B cell (primary cell): Measurements from ENCODE around the gene TECTB. TPM values are rescaled to one million over a fixed set of nuclear protein-coding genes. Genes with fewer than 3 reads are reported as not detected.

Source experiments
- ATAC-seq: fragments of 200-7000 bp; cut with Tn5 transposase; one replicate; pipeline ENCODE4 v1.10.0; 2021; ENCODE audit warnings: low read depth, mild to moderate bottlenecking, moderate number of reproducible peaks, moderate library complexity
- CTCF ChIA-PET: fragments of 350-600 bp; sonication (Branson Sonifier 250); formaldehyde crosslinking; loops from one replicate; lab custom pipeline; 2021; ENCODE audit warnings: antibody characterized with exemption, inconsistent platforms; lab: Charles Lee
- POLR2A ChIA-PET: fragments of 350-600 bp; sonication (Branson Sonifier 250); formaldehyde crosslinking; loops from one replicate; lab custom pipeline; 2021; ENCODE audit warnings: antibody characterized with exemption; lab: Charles Lee
- DNase-seq: peaks from one replicate; pipeline ENCODE4 v3.0.0; 2013
- H2AFZ ChIP-seq: 2 replicates; pipeline ENCODE4 v1.6.1; 2012; ENCODE audit warnings: mild to moderate bottlenecking, low read depth, low read length; ENCODE audit not compliant: insufficient read depth, poor library complexity, severe bottlenecking
- H3K27ac ChIP-seq, 2 donors: 1 replicate in 1 of 2; 2 replicates in 1 of 2; pipeline ENCODE4 v1.5.1; 2012 to 2013; ENCODE audit warnings: low read length in 2 of 2, mild to moderate bottlenecking in 2 of 2, moderate library complexity in 1 of 2
- H3K27me3 ChIP-seq, 4 experiments: fragments of 200-600 bp in 1 of 4; sonication (generic) in 1 of 4; replicated peaks in 1 of 4; 1 replicate in 2 of 4; 2 replicates in 2 of 4; pipeline versions ENCODE4 v1.6.1 to v1.7.0; 2013 to 2016; ENCODE audit warnings: low read length in 3 of 4, mild to moderate bottlenecking in 2 of 4, mixed read lengths in 1 of 4, moderate library complexity in 1 of 4; ENCODE audit not compliant: insufficient read depth in 4 of 4, control insufficient read depth in 3 of 4; ENCODE audit errors: control extremely low read depth in 1 of 4
- H3K36me3 ChIP-seq, 2 experiments: replicated peaks in 1 of 2; 1 replicate in 1 of 2; 2 replicates in 1 of 2; pipeline versions ENCODE4 v1.6.1 to v1.7.1; 2013; ENCODE audit warnings: low read length in 1 of 2; ENCODE audit not compliant: insufficient read depth in 2 of 2, control insufficient read depth in 1 of 2; ENCODE audit errors: control extremely low read depth in 1 of 2, extremely low read depth in 1 of 2
- H3K4me1 ChIP-seq, 2 donors: fragments of 200-600 bp in 1 of 2; sonication (generic) in 1 of 2; 1 replicate in 1 of 2; 2 replicates in 1 of 2; pipeline versions ENCODE4 v1.5.1 to v1.6.1; 2013 to 2017; ENCODE audit warnings: low read length in 2 of 2; ENCODE audit not compliant: control insufficient read depth in 2 of 2, insufficient read depth in 2 of 2
- H3K4me2 ChIP-seq: replicated peaks from 2 replicates; pipeline ENCODE3; 2012; ENCODE audit warnings: mild to moderate bottlenecking, low read depth, low read length; ENCODE audit not compliant: poor library complexity, severe bottlenecking
- H3K4me3 ChIP-seq, 5 experiments: fragments of 200-600 bp in 1 of 5; sonication (generic) in 1 of 5; 1 replicate in 3 of 5; 2 replicates in 2 of 5; pipeline versions ENCODE4 v1.5.1 to v1.7.0; 2011 to 2016; ENCODE audit warnings: low read length in 4 of 5, mild to moderate bottlenecking in 4 of 5, low read depth in 2 of 5, control low read depth in 1 of 5, moderate library complexity in 1 of 5; ENCODE audit not compliant: insufficient read depth in 1 of 5; ENCODE audit errors: control extremely low read depth in 1 of 5, extremely low read depth in 1 of 5
- H3K79me2 ChIP-seq: fragments of 200-600 bp; sonication (generic); one replicate; pipeline ENCODE4 v1.6.0; 2016; ENCODE audit warnings: low read length; ENCODE audit not compliant: control insufficient read depth, insufficient read depth
- H3K9ac ChIP-seq: fragments of 200-600 bp; sonication (generic); 2 replicates; pipeline ENCODE4 v1.6.1; 2017; ENCODE audit warnings: mild to moderate bottlenecking, low read length, moderate library complexity
- H3K9me3 ChIP-seq, 3 donors: one replicate each; pipeline versions ENCODE4 v1.6.1 to v1.7.1; 2013; ENCODE audit warnings: low read length in 2 of 3; ENCODE audit not compliant: control insufficient read depth in 2 of 3, insufficient read depth in 1 of 3; ENCODE audit errors: control extremely low read depth in 1 of 3
- H4K20me1 ChIP-seq: 2 replicates; pipeline ENCODE4 v1.6.0; 2012; ENCODE audit warnings: mild to moderate bottlenecking, low read length; ENCODE audit not compliant: insufficient read depth, control insufficient read depth, poor library complexity, severe bottlenecking
- H3K27ac Mint-ChIP-seq: one replicate; pipeline ENCODE4 v1.8.0; 2021; ENCODE audit warnings: mixed read lengths
- H3K27me3 Mint-ChIP-seq: one replicate; pipeline ENCODE4 v1.8.0; 2021; ENCODE audit warnings: mixed read lengths
- H3K4me1 Mint-ChIP-seq: one replicate; pipeline ENCODE4 v1.8.0; 2021; ENCODE audit warnings: mixed read lengths
- H3K4me3 Mint-ChIP-seq: one replicate; pipeline ENCODE4 v1.8.0; 2021; ENCODE audit warnings: mixed read lengths
- H3K9me3 Mint-ChIP-seq: one replicate; pipeline ENCODE4 v1.8.0; 2022; ENCODE audit warnings: mixed read lengths; ENCODE audit not compliant: insufficient read depth
- CTCF ChIP-seq: fragments of 200-600 bp; IDR thresholded peaks from one replicate; pipeline ENCODE4 v1.8.0; 2022; ENCODE audit warnings: antibody characterized with exemption, mild to moderate bottlenecking
- EZH2 ChIP-seq: IDR thresholded peaks from 2 replicates; pipeline ENCODE4 v1.6.1; 2012; ENCODE audit warnings: borderline replicate concordance, low read depth, mild to moderate bottlenecking, moderate library complexity, low read length; ENCODE audit not compliant: insufficient read depth, poor library complexity, severe bottlenecking
- WGBS: methylation state at CpG from one replicate; pipeline ENCODE4 v1.1.5; 2013; ENCODE audit warnings: missing lambda C conversion rate; ENCODE audit not compliant: insufficient coverage; 5-methylcytosine and 5-hydroxymethylcytosine counted together
- intact Hi-C: fragments of 100-400 bp; cut with micrococcal nuclease; formaldehyde crosslinking; loops from one replicate; pipeline ENCODE4 v1.10.0; 2022
- polyA plus RNA-seq: library from polyadenylated mRNA; depleted of rRNA; stranded (reverse); fragments of >200 nt; gene quantifications from 2 replicates; pipeline ENCODE4 v1.2.3, GENCODE V29; 2012
- total RNA-seq, 2 donors: library from RNA; stranded (reverse); fragments of 120-200 nt in 1 of 2; gene quantifications; 1 replicate in 1 of 2; 2 replicates in 1 of 2; pipeline versions ENCODE4 v1.2.3 to v1.2.4, GENCODE V29; 2013 to 2022

TECTB gene
- total and polyA plus RNA-seq, 2 donors (not counting 1 experiment from before 2014, with no cell fraction given) = not detected

DNA sequence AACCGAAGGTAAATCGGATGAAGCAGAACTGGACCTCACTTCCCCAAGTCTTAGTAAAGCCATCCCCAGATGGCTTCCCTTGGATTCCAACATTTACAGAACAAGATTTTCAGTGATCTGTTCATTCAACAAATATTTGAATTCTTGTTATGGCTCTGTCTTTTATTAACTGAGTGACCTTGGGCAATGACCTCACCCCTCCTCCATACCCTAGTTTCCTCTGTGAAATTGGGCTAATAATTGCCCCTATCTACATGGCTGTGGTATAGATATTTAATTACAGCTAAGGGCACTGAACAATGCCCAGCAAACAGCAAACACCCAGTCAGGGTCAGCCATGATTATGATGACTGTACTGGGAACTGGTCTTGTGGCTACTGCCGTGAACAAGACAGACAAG, 19.1 kb downstream of the TECTB start:
- CTCF ChIA-PET = no interaction called here
- ATAC-seq = no peak
- DNase-seq = no peak
- Histone ChIP-seq H2AFZ (no peak overlapping the region), H3K27ac (no peak overlapping the region), H3K4me2 (no peak overlapping the region), H4K20me1 (no peaks in the 10 kb centered on the region), H3K9ac (no peak overlapping the region), H3K36me3 (no peaks in the 10 kb centered on the region), H3K27me3 (peaks cover 0 to 4% (median 0%) of the 10 kb centered on the region in 4 experiments), H3K79me2 (no peaks in the 10 kb centered on the region), H3K9me3 (no peaks in the 10 kb centered on the region), H3K4me3 (no peak overlapping the region), H3K4me1 (no peaks in the 10 kb centered on the region)
- Mint-ChIP-seq H3K9me3 (no peaks in the 10 kb centered on the region), H3K27me3 (peaks cover 3% of the 10 kb centered on the region), H3K4me1 (no peaks in the 10 kb centered on the region), H3K4me3 (no peak overlapping the region), H3K27ac (no peak overlapping the region)
- intact Hi-C loops = no loop called here
- POLR2A ChIA-PET = no interaction called here
- TF ChIP-seq CTCF (no peak), EZH2 (no peak)
- WGBS = no CpG with 5 or more reads among the region's 3 CpGs

- Mint-ChIP-seq H3K9me3 (no peaks in the 10 kb centered on the region), H3K4me1 (no peaks in the 10 kb centered on the region), H3K4me3 (no peak overlapping the region), H3K27me3 (peaks cover 8% of the 10 kb centered on the region), H3K27ac (no peak overlapping the region)
- Histone ChIP-seq H3K27me3 (peaks cover 0 to 4% (median 0%) of the 10 kb centered on the region in 4 experiments), H3K36me3 (no peaks in the 10 kb centered on the region), H3K4me3 (no peak overlapping the region), H3K4me1 (no peaks in the 10 kb centered on the region), H2AFZ (no peak overlapping the region), H3K4me2 (no peak overlapping the region), H3K79me2 (no peaks in the 10 kb centered on the region), H3K9me3 (no peaks in the 10 kb centered on the region), H3K27ac (no peak overlapping the region), H3K9ac (no peak overlapping the region), H4K20me1 (no peaks in the 10 kb centered on the region)
- no CpG with 5 or more reads among the region's 2 CpGs for WGBS
- intact Hi-C loops = no loop called here
- CTCF ChIA-PET = interaction anchor here (0.6 to 1.1 kb wide), 3 partner anchors 27 to 1151 kb away, joined by 3 read pairs; no protein-coding TSS in a partner anchor
- TF ChIP-seq EZH2 (no peak), CTCF (no peak)
- ATAC-seq (no peak), DNase-seq (no peak)
- POLR2A ChIA-PET = no interaction called here
Measured at GRCh38 chr10:112303528-112303927, 20.3 kb downstream of the TECTB start.
